NT2/D1 (cell line): ENCODE results near the gene OOSP4A.

Source experiments
- SUZ12 ChIP-seq: IDR thresholded peaks from 2 replicates; pipeline ENCODE4 v1.6.1; 2011; ENCODE audit not compliant: insufficient read length, insufficient read depth; ENCODE audit errors: extremely low read depth
- YY1 ChIP-seq: IDR thresholded peaks from 2 replicates; pipeline ENCODE4 v1.6.1; 2011; ENCODE audit not compliant: insufficient read length, insufficient read depth

- no peak for TF ChIP-seq SUZ12
- TF ChIP-seq YY1: no peak
These were observed 25.7 kb upstream of the OOSP4A start, which contains the start of gene OOSP1 for GRCh38 chr11:59938132-59938531.
